GM18502 (cell line): ENCODE measurements around the gene UCHL1.
"Not testable (repeated sequence)": the region's sequence is repeated elsewhere in the genome, so short reads cannot be mapped to it uniquely, and the experiment has no call there.

Experiments used
- ATAC-seq: cut with Tn5 transposase; IDR thresholded peaks from one replicate; pipeline ENCODE4 v1.9.1; 2021; ENCODE audit warnings: mild to moderate bottlenecking; ENCODE audit not compliant: unreplicated experiment, poor library complexity

UCHL1 gene

GRCh38 chr4:41287852-41288251 is 31.1 kb downstream of the UCHL1 start:
- ATAC-seq: no peak

- no peak for ATAC-seq
Observed at GRCh38 chr4:41288254-41288653, 31.5 kb downstream of the UCHL1 start.

GRCh38 chr4:41290479-41290878 is 33.8 kb downstream of the UCHL1 start:
- no peak for ATAC-seq

- ATAC-seq: no peak
Observed at GRCh38 chr4:41294445-41295062, 37.8 kb downstream of the UCHL1 start.

GRCh38 chr4:41296995-41297394 is 40.3 kb downstream of the UCHL1 start:
- ATAC-seq: no peak

- no peak for ATAC-seq
Observed at GRCh38 chr4:41297832-41298231, 41.1 kb downstream of the UCHL1 start.

- no peak for ATAC-seq
Observed at GRCh38 chr4:41299486-41299885, 42.8 kb downstream of the UCHL1 start.

GRCh38 chr4:41301137-41301536 is 44.4 kb downstream of the UCHL1 start:
- ATAC-seq: no peak

- ATAC-seq: no peak
Observed at GRCh38 chr4:41303372-41304118, 46.8 kb downstream of the UCHL1 start.

GRCh38 chr4:41304221-41304620 is 47.5 kb downstream of the UCHL1 start:
- ATAC-seq: no peak

- ATAC-seq: no peak
Observed at GRCh38 chr4:41305476-41305875, 48.7 kb downstream of the UCHL1 start.

GRCh38 chr4:41307638-41308037 is 50.9 kb downstream of the UCHL1 start:
- ATAC-seq: no peak

- no peak for ATAC-seq
Observed at GRCh38 chr4:41308398-41308797, 51.7 kb downstream of the UCHL1 start.

GRCh38 chr4:41315426-41315825 is 58.7 kb downstream of the UCHL1 start:
- ATAC-seq: not testable (repeated sequence)

- no peak for ATAC-seq
Observed at GRCh38 chr4:41315862-41316261, 59.1 kb downstream of the UCHL1 start.
